22Rv1 (cell line): ENCODE results near the gene EIPR1.
"Not testable (repeated sequence)": the region's sequence is repeated elsewhere in the genome, so short reads cannot be mapped to it uniquely, and the experiment has no call there.

Source experiments
- CTCF ChIP-seq: fragments of 450-650 bp; IDR thresholded peaks from 2 replicates; pipeline ENCODE4 v1.5.1; 2017; ENCODE audit warnings: mild to moderate bottlenecking
- ZFX ChIP-seq: fragments of 450-650 bp; IDR thresholded peaks from 2 replicates; pipeline ENCODE4 v1.6.1; 2017; ENCODE audit warnings: antibody characterized with exemption, borderline replicate concordance

DNA sequence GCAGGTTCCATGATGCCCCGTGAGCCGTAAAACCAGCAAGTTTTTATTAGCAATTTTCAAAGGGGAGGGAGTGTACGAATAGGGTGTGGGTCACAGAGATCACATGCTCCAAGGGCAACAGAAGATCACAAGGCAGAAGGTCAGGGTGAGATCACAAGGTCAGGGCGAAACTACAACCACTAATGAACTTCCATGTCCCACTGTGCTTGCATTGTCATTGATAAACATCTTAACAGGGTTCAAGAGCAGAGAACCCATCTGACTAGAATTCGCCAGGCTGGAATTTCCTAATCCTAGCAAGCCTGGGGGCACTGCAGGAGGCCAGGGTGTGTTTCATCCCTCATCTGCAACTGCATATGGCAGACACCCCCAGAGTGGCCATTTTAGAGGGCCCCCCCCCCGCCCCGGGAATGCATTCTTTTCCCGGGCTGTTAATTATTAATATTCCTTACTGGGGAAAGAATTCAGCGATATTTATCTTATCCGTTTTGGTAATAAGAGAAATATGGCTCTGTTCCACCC is 178.9 kb downstream of the EIPR1 start:
- TF ChIP-seq CTCF, ZFX: not testable (repeated sequence)
